Left ventricle myocardium inferior (tissue), 1 donor: Measurements from ENCODE around the gene AARS1. TPM values are rescaled to one million over a fixed set of nuclear protein-coding genes. Genes with fewer than 3 reads are reported as not detected.
"Not testable (repeated sequence)": the region's sequence is repeated elsewhere in the genome, so short reads cannot be mapped to it uniquely, and the experiment has no call there.

Experiments used
- DNase-seq: peaks from one replicate; pipeline ENCODE4 v3.0.0-alpha.2; 2020
- H3K27ac ChIP-seq: fragments of 200-600 bp; replicated peaks from 2 replicates; pipeline ENCODE4 v1.8.0; 2021
- H3K27me3 ChIP-seq: fragments of 200-600 bp; 2 replicates; pipeline ENCODE4 v1.8.0; 2021; ENCODE audit warnings: low read depth
- H3K36me3 ChIP-seq: fragments of 200-600 bp; 2 replicates; pipeline ENCODE4 v1.8.0; 2021
- H3K4me1 ChIP-seq: fragments of 200-600 bp; 2 replicates; pipeline ENCODE4 v1.8.0; 2021
- H3K4me3 ChIP-seq: fragments of 200-600 bp; 2 replicates; pipeline ENCODE4 v1.8.0; 2021; ENCODE audit warnings: mild to moderate bottlenecking, moderate library complexity
- H3K9me3 ChIP-seq: fragments of 200-600 bp; replicated peaks from 2 replicates; pipeline ENCODE4 v1.8.0; 2021
- intact Hi-C: fragments of 100-400 bp; cut with micrococcal nuclease; formaldehyde crosslinking; loops from one replicate; pipeline ENCODE4 v1.11.0; 2022
- total RNA-seq: library from RNA; stranded (reverse); fragmentation: NEBNext Ultra II Directional; extraction: Animal tissue kit (Norgen Biotek cat#: 25700); gene quantifications from one replicate; pipeline ENCODE4 v1.2.1, GENCODE V29; 2021
- TF ChIP-seq, protein P1 (sequence below): fragments of 200-600 bp; IDR thresholded peaks from 2 replicates; pipeline ENCODE4 v1.8.0; 2021; ENCODE audit warnings: antibody characterized with exemption, mild to moderate bottlenecking, borderline replicate concordance
- donor health status: DM: no; HTN: yes; CAD: no; lungs with severe emphysema.

Gene AARS1
- total RNA-seq, 1 donor from 2014 or later, result 61.0 TPM

DNA sequence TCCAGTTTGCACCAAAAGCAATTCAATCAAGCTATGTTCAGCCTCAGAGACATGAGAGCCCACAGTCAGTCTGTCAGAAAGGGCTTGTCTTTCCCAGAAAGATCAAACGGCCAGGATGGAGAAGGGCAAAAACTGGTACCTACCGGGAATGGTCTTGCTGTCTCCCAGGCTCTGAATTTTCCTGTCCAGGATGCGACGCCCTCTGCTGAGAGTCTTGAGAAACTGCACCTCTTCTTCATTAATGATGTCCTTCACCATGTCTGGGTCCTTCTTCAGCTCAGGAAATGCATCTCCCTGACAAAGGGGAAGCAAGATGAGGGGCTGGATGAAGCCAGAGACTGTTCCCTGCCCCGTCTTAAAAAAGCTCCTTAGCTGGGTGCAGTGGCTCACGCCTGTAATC, 21.8 kb downstream of the AARS1 start:
- no peak overlapping the region for H3K4me3 ChIP-seq
- H3K27me3 ChIP-seq, result no peaks in the 10 kb centered on the region
- intact Hi-C loops, result no loop called here
- peaks cover 100% of the 10 kb centered on the region for H3K36me3 ChIP-seq
- TF ChIP-seq, protein P1, sequence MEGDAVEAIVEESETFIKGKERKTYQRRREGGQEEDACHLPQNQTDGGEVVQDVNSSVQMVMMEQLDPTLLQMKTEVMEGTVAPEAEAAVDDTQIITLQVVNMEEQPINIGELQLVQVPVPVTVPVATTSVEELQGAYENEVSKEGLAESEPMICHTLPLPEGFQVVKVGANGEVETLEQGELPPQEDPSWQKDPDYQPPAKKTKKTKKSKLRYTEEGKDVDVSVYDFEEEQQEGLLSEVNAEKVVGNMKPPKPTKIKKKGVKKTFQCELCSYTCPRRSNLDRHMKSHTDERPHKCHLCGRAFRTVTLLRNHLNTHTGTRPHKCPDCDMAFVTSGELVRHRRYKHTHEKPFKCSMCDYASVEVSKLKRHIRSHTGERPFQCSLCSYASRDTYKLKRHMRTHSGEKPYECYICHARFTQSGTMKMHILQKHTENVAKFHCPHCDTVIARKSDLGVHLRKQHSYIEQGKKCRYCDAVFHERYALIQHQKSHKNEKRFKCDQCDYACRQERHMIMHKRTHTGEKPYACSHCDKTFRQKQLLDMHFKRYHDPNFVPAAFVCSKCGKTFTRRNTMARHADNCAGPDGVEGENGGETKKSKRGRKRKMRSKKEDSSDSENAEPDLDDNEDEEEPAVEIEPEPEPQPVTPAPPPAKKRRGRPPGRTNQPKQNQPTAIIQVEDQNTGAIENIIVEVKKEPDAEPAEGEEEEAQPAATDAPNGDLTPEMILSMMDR, result peak; percentile 63
- no peak for DNase-seq
- no peak overlapping the region for H3K27ac ChIP-seq
- no peaks in the 10 kb centered on the region for H3K9me3 ChIP-seq
- no peaks in the 10 kb centered on the region for H3K4me1 ChIP-seq

DNA sequence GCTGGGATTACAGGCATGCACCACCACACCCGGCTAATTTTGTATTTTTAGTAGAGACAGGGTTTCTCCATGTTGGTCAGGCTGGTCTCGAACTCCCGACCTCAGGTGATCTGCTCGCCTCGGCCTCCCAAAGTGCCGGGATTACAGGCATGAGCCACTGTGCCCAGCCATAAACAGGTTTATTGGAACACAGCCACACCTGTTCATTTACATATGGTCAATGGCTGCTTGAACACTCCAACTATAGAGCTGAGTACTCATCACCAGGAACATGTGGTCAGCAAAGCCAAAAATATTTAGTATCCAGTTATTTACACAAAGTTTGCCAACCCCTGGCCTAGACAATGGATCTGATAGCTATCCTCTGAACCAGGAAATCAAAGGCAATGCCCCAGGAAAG, 29.4 kb downstream of the AARS1 start:
- DNase-seq, intact Hi-C loops, H3K9me3 ChIP-seq, H3K4me3 ChIP-seq, H3K27me3 ChIP-seq, H3K27ac ChIP-seq, H3K4me1 ChIP-seq: not testable (repeated sequence)
- H3K36me3 ChIP-seq, result peaks cover 100% of the 10 kb centered on the region

- H3K4me1 ChIP-seq, result peaks cover 10% of the 10 kb centered on the region
- H3K36me3 ChIP-seq, result peaks cover 100% of the 10 kb centered on the region
- no peaks in the 10 kb centered on the region for H3K27me3 ChIP-seq
- H3K4me3 ChIP-seq, result no peak overlapping the region
- H3K9me3 ChIP-seq, result no peaks in the 10 kb centered on the region
- intact Hi-C loops, result no loop called here
- TF ChIP-seq, protein P1, result no peak
- H3K27ac ChIP-seq, result no peak overlapping the region
- DNase-seq, result no peak
These were observed 30.4 kb downstream of the AARS1 start for GRCh38 chr16:70258946-70259345.

DNA sequence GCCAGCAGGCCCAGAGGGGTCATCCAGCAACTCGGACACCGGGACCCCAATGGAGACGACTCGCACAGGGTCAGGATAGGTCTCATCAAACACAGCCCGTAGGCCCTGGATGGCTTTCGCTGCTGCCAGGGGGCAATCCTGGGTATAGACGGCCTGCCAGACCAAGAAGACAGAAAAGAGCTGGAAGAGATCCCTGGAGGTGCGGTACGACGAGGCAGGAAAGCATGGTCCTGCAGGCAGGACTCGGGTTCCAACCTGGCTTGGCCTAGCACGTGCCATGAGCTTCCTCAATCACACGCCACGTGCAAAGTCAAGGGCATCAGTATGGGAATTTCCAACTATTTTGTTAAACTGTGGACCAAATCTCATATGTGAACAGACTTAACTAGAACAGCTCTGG, 31.2 kb downstream of the AARS1 start:
- Histone ChIP-seq H3K4me1 (peaks cover 10% of the 10 kb centered on the region), H3K27me3 (no peaks in the 10 kb centered on the region), H3K9me3 (no peaks in the 10 kb centered on the region), H3K4me3 (no peak overlapping the region), H3K27ac (no peak overlapping the region), H3K36me3 (peaks cover 100% of the 10 kb centered on the region)
- no peak for DNase-seq
- intact Hi-C loops, result no loop called here
- TF ChIP-seq, protein P1, result no peak

GRCh38 chr16:70257391-70257790, 31.9 kb downstream of the AARS1 start:
- Histone ChIP-seq H3K27ac (no peak overlapping the region), H3K36me3 (peaks cover 100% of the 10 kb centered on the region), H3K4me1 (peaks cover 10% of the 10 kb centered on the region), H3K9me3 (no peaks in the 10 kb centered on the region), H3K27me3 (no peaks in the 10 kb centered on the region), H3K4me3 (no peak overlapping the region)
- intact Hi-C loops, result no loop called here
- TF ChIP-seq, protein P1, result no peak
- DNase-seq, result no peak

GRCh38 chr16:70255574-70255973, 33.7 kb downstream of the AARS1 start:
- Histone ChIP-seq H3K4me1 (peaks cover 16% of the 10 kb centered on the region), H3K36me3 (peaks cover 87% of the 10 kb centered on the region), H3K4me3 (no peak overlapping the region), H3K27ac (no peak overlapping the region), H3K27me3 (no peaks in the 10 kb centered on the region), H3K9me3 (no peaks in the 10 kb centered on the region)
- no peak for DNase-seq
- TF ChIP-seq, protein P1, result no peak
- intact Hi-C loops, result no loop called here
